Measurements from ENCODE around the gene KLC4. TPM values are rescaled to one million over a fixed set of nuclear protein-coding genes. Genes with fewer than 3 reads are reported as not detected.

KLC4 gene
- total RNA-seq, 4 donors from 2014 or later, result 18.0 to 43.4 (median 30.2) TPM

DNA sequence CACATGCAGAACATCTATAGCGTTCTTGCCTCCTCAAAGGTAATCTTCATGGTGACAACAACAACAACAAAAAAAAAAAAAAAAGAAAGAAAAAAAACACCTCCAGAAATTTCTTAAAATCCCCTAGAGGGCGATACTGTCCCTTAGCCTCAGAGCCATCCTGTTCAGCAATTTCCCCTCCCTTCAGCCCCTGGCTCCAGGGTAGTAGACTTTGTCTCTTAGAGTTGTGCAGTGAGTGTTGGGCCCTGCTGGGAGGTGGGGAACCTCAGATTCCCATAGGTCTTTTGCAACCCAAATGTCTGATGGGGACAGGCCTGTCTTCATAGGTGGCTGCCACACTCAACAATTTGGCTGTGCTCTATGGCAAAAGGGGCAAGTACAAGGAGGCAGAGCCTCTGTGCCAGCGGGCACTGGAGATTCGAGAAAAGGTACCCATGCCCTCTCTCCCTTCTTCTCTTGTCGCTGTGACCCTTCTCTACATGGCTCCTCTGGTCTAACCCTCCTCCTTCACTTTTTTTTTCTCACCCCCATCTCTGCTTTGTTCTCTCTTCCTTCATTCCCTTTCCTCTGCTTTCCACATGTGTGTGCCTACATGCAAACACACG is 10.7 kb downstream of the KLC4 start:
- Histone ChIP-seq H3K27me3 (peaks cover under 1% of the 10 kb centered on the region), H3K4me1 (peaks cover 0 to 1% (median 0%) of the 10 kb centered on the region in 3 donors), H3K36me3 (peaks cover 0 to 81% of the 10 kb centered on the region in 2 donors), H3K9me3 (no peaks in the 10 kb centered on the region), H3K27ac (no peak overlapping the region), H3K4me3 (no peak overlapping the region)
- 58 to 65% methylated on average over 4 to 6 of the region's 6 CpGs for WGBS, 2 donors (ENCODE audit: low coverage in 1 of 2)
- TF ChIP-seq EP300 (IDR thresholded peaks at IDR 0.05) (no peak), POLR2A (IDR thresholded peaks at IDR 0.05) (no peak), POLR2AphosphoS5 (IDR thresholded peaks at IDR 0.05) (no peak)
- TF ChIP-seq, protein P1, sequence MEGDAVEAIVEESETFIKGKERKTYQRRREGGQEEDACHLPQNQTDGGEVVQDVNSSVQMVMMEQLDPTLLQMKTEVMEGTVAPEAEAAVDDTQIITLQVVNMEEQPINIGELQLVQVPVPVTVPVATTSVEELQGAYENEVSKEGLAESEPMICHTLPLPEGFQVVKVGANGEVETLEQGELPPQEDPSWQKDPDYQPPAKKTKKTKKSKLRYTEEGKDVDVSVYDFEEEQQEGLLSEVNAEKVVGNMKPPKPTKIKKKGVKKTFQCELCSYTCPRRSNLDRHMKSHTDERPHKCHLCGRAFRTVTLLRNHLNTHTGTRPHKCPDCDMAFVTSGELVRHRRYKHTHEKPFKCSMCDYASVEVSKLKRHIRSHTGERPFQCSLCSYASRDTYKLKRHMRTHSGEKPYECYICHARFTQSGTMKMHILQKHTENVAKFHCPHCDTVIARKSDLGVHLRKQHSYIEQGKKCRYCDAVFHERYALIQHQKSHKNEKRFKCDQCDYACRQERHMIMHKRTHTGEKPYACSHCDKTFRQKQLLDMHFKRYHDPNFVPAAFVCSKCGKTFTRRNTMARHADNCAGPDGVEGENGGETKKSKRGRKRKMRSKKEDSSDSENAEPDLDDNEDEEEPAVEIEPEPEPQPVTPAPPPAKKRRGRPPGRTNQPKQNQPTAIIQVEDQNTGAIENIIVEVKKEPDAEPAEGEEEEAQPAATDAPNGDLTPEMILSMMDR (IDR thresholded peaks at IDR 0.05), result peak in 2 of 4 experiments; percentile 4 to 46
- no peak for ATAC-seq

DNA sequence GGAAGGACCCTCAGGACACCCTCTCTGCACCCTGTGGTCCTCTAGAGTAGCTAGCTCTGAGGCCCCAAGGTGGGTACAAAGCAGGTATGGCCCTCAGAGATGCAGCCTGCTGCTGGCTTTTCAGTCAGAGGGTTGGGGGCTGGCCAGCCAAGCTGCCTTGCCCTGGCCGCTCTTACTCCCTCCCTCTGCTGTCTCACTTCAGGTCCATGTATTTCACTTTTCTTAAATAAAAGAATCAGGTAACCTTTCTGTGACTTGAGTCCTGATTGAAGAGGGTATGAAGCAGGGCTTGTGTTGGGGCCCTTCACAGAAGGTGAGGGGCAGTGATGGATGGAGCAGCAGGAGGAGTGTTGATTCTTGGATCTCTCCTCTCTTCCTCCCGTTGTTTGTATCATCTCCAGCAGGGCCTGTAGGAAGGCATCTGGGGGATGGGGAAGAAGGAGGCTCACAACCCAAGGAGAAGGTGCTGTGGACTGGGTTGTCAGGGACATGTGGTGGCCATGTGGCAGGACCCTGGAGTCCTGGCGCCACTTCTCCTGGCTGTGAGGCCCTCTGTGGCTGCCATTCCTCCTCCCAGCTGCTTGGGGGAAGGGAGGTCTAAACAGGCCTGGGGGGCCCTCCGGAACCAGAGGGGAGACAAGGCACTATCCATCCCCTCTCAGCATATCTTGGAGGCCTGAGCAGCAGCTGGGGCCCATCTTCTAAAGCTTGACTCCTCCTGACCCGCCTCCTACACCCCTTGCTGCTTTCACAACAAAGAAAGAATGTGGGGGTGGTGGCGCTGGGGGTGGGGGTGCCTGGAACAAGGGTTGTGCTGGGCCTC is 15.6 kb downstream of the KLC4 start:
- Histone ChIP-seq H3K4me1 (peaks cover 0 to 28% (median 6%) of the 10 kb centered on the region in 3 donors), H3K36me3 (peaks cover 0 to 52% of the 10 kb centered on the region in 2 donors), H3K9me3 (no peaks in the 10 kb centered on the region), H3K27ac (no peak overlapping the region), H3K4me3 (peak overlapping the region in 1 of 2 donors; percentile 59), H3K27me3 (peaks cover 32% of the 10 kb centered on the region)
- WGBS, 2 donors (ENCODE audit: low coverage in 1 of 2), result 33 to 100% methylated on average over 1 to 4 of the region's 6 CpGs
- peak; percentile 40 for ATAC-seq
- TF ChIP-seq POLR2AphosphoS5 (IDR thresholded peaks at IDR 0.05) (no peak), EP300 (IDR thresholded peaks at IDR 0.05) (no peak), POLR2A (IDR thresholded peaks at IDR 0.05) (no peak)
- TF ChIP-seq, protein P1 (IDR thresholded peaks at IDR 0.05), result no peak

DNA sequence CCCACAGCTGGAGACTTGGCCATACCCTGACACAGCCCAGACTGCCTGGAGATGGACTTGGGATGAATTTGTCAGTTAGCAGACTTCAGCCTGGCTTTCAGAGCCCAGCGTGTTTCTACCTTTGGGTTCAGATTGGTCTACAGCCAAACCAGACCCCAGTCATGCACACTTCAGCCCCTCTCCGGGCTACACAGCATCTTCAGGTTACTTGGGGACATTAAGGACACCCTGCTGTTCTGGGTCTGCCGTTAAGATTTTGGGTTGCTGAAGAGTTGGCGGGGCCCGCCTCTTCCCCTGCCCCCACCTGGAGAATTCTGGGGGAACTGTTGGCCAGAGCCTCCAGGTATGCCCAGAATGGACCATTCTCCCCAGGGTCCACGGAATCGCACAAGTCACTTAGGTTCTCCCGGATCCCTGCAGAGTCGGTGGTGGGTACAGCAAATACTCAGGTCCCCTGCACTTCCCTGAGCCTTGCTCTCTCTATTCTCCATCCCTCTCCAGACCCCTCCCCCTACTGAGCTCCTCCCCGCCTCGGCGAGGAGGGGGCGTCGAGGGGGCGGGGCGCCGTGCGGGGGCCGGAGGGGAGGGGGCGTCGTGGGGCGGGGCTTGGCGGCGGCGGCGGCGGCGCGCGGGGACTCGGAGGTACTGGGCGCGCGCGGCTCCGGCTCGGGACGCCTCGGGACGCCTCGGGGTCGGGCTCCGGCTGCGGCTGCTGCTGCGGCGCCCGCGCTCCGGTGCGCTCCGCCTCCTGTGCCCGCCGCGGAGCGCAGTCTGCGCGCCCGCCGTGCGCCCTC is 16.4 kb downstream of the KLC4 start, which contains the start of gene PTK7:
TSS of gene PTK7 (plus strand) at position 645 of the 794 bp plus-strand sequence. CDS start 175 bp downstream, outside the sequence.
- Histone ChIP-seq H3K4me1 (peaks cover 0 to 28% (median 6%) of the 10 kb centered on the region in 3 donors), H3K4me3 (peak within 1 kb of the TSS; percentile 19 to 59), H3K27ac (peak within 1 kb of the TSS in 1 of 4 donors; percentile 23), H3K27me3 (peaks cover 32% of the 10 kb centered on the region), H3K9me3 (no peaks in the 10 kb centered on the region), H3K36me3 (peaks cover 0 to 44% of the 10 kb centered on the region in 2 donors)
- 0% methylated on average over 2 of the region's 60 CpGs; no CpG with 5 or more reads in 1 of the 2 donors for WGBS, 2 donors (ENCODE audit: low coverage in 1 of 2)
- peak; percentile 44 for ATAC-seq
- TF ChIP-seq EP300 (IDR thresholded peaks at IDR 0.05) (no peak), POLR2A (IDR thresholded peaks at IDR 0.05) (no peak)

DNA sequence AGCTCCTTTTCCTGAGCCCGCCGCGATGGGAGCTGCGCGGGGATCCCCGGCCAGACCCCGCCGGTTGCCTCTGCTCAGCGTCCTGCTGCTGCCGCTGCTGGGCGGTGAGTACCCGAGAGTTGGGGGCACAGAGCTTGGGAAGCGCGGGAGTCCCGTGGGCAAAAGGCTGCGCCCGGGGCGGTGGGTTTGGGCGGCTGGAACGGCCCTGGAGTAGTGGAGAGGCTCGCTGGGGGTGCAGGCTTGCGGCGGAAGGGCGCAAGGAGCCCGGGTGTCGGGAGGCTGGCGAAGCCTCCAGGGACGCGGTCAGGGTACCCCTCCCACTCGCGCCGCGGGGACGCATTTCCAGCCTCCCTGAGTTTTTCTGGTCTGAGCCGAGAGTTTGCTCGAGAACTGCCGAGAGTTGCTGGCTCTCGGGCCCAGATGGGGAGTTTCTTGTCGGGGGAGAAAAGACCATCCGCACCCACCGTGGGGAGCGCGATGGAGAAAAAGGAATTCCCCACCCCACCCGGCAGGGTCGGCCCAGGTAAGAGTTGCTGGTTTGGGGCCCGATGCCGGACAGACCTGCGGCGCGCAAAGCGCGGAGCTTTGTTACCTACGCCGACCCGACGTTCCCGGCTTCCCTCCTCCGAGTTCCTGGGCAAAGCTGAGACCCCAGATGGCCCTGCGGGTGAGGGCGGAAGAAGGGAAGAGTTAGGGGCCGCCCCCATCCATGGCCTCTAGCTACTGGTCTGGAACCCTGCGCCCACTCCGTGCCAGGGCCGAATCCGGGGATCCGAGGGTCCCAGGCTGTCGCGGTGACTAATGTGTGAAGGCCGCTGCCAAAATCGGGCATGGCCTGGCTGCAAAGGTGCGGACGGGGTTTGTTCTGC is 17.3 kb downstream of the KLC4 start:
- Histone ChIP-seq H3K4me3 (peak overlapping the region; percentile 19 to 59), H3K27me3 (peaks cover 32% of the 10 kb centered on the region), H3K27ac (peak overlapping the region in 1 of 4 donors; percentile 23), H3K9me3 (no peaks in the 10 kb centered on the region), H3K4me1 (peaks cover 0 to 28% (median 6%) of the 10 kb centered on the region in 3 donors), H3K36me3 (peaks cover 0 to 36% of the 10 kb centered on the region in 2 donors)
- TF ChIP-seq EP300 (IDR thresholded peaks at IDR 0.05) (no peak), POLR2AphosphoS5 (IDR thresholded peaks at IDR 0.05) (no peak), POLR2A (IDR thresholded peaks at IDR 0.05) (no peak)
- TF ChIP-seq, protein P1 (IDR thresholded peaks at IDR 0.05), result no peak
- peak; percentile 20 for ATAC-seq
- 0% methylated on average over 2 to 6 of the region's 72 CpGs for WGBS, 2 donors (ENCODE audit: low coverage in 1 of 2)

Data from gastroesophageal sphincter (tissue), 4 donors.